Astrocyte of the spinal cord (primary cell): Measurements from ENCODE around the gene AUTS2.

Experiments used
- DNase-seq: peaks from one replicate; pipeline ENCODE4 v3.0.0; 2011; ENCODE audit warnings: low read depth, low spot score
- H3K4me3 ChIP-seq: 2 replicates; pipeline ENCODE4 v1.5.1; 2011; ENCODE audit warnings: low read depth, mild to moderate bottlenecking, low read length, moderate library complexity
- in situ Hi-C: cut with HindIII; loops from 2 replicates; pipeline ENCODE4 v1.10.0; 2017; ENCODE audit warnings: low sequenced_read_pairs
- TF ChIP-seq, protein P1 (sequence below): IDR thresholded peaks from 2 replicates; pipeline ENCODE4 v1.5.1; 2012; ENCODE audit warnings: low read depth, mild to moderate bottlenecking, low read length, inconsistent platforms

The AUTS2 gene

DNA sequence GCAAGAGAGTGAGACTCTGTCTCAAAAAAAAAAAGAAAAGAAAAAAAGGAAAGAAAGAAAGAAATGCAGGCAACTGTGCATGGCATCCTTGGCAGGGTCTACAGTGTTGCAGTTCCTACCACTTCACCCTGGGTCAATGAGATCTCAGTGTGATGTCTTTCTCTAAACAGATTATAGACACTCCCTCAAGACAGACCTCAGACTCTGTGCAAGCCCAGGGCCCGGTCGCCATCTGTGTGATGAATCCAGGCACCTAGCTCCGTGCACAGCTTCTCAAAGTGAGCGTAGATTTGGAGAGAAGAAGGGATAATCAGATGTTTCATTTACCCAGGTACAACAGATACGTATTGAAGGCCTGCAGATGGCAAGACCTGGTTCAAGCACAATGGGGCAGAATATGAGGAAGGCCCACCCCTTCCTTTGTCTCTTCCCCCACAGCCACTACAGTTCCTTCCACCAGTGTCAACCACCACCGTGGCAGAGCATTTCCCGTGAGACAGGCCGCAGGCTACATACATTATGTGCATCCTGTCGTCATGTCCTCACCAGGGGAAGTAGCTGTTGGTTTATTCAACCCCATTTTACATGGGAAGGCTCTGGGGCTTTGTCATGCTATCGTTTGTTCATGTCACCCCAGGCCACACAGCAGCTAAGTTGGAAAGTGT, 1062.0 kb downstream of the AUTS2 start:
- no peak for DNase-seq
- TF ChIP-seq, protein P1, sequence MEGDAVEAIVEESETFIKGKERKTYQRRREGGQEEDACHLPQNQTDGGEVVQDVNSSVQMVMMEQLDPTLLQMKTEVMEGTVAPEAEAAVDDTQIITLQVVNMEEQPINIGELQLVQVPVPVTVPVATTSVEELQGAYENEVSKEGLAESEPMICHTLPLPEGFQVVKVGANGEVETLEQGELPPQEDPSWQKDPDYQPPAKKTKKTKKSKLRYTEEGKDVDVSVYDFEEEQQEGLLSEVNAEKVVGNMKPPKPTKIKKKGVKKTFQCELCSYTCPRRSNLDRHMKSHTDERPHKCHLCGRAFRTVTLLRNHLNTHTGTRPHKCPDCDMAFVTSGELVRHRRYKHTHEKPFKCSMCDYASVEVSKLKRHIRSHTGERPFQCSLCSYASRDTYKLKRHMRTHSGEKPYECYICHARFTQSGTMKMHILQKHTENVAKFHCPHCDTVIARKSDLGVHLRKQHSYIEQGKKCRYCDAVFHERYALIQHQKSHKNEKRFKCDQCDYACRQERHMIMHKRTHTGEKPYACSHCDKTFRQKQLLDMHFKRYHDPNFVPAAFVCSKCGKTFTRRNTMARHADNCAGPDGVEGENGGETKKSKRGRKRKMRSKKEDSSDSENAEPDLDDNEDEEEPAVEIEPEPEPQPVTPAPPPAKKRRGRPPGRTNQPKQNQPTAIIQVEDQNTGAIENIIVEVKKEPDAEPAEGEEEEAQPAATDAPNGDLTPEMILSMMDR = no peak
- in situ Hi-C loops = no loop called here
- H3K4me3 ChIP-seq = no peak overlapping the region

DNA sequence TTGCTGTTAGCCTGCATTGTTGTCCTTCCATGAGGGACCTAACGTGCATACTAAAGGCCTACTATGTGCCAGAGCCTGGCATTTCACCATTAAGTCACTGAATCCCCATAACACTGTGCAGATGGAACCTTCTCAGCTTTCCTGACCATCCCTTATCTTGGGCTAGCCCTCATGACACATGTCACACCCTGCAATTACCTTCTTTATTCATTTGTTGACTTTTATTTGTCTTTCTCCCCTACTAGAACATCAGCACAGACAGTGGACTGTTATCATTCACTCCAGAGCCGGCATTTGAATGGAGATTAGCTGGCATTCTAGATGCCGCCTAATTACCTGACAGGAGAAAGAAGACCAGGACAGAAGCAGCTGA, 1062.5 kb downstream of the AUTS2 start:
- TF ChIP-seq, protein P1 = no peak
- DNase-seq = no peak
- in situ Hi-C loops = no loop called here
- no peak overlapping the region for H3K4me3 ChIP-seq

- no peak overlapping the region for H3K4me3 ChIP-seq
- DNase-seq = no peak
- TF ChIP-seq, protein P1 = no peak
- in situ Hi-C loops = no loop called here
Measured at GRCh38 chr7:70663680-70664079, 1065.4 kb downstream of the AUTS2 start.

GRCh38 chr7:70665997-70666396, 1067.7 kb downstream of the AUTS2 start:
- TF ChIP-seq, protein P1 = no peak
- in situ Hi-C loops = no loop called here

GRCh38 chr7:70667406-70667805, 1069.1 kb downstream of the AUTS2 start:
- no peak for DNase-seq
- no peak overlapping the region for H3K4me3 ChIP-seq
- in situ Hi-C loops = no loop called here
- TF ChIP-seq, protein P1 = no peak

More at GRCh38 chr7:70665997-70666396, 1067.7 kb downstream of the AUTS2 start:
- no peak for DNase-seq
- no peak overlapping the region for H3K4me3 ChIP-seq

- TF ChIP-seq, protein P1 = no peak
- in situ Hi-C loops = no loop called here
- no peak for DNase-seq
- H3K4me3 ChIP-seq = no peak overlapping the region
Measured at GRCh38 chr7:70668606-70669358, 1070.5 kb downstream of the AUTS2 start.
